HG03520 (cell line): Measurements from ENCODE around the gene PAQR6.

Experiments used
- ATAC-seq: cut with Tn5 transposase; IDR thresholded peaks from one replicate; pipeline ENCODE4 v1.9.1; 2021; ENCODE audit warnings: mild to moderate bottlenecking, moderate library complexity; ENCODE audit not compliant: unreplicated experiment

PAQR6 gene

DNA sequence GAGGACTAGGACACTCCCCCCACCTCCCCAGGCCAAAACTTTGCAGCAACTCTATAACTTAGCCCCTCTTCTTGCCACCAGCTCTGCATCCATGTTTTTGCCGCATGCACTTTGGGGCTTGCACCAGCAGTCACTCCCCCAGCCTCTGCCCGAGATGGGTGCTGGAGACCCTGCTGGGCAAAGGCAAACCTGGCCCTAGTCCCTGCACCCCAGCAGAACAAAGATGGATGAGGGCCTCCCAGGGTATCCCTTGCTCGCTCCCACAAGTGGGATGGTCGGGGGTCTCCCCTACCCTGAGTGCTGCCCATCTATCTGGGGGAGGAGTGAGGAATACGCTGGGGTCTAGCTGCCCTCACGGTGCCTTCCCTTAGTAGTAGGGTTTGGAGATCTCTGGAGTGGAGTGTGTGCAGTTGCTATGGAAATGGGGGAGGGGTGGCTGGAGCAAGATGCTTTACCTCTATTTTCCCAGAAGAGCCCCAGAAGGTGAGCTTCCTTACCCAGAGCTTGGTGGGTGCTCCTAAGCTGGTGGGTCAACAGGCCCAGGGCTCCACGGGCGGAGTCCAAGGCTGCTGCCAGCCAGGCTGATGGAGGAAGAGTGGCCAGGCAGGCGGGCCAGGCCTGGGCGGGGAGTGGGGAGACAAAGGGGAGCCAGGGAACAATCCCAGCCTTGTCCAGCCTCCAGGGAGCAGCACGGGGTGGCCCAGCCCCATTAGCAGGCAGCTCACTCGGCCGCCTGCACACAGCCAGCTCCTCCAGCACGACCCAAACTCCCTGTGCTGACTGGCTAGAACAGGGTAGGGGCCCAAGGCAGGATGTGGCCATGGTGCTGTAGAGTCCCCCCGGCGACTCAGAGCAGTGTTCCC is at the start of gene PAQR6:
TSS of gene PAQR6 (minus strand) at position 597 of the 863 bp plus-strand sequence. CDS start 1,325 bp downstream, outside the sequence.
- ATAC-seq = no peak

DNA sequence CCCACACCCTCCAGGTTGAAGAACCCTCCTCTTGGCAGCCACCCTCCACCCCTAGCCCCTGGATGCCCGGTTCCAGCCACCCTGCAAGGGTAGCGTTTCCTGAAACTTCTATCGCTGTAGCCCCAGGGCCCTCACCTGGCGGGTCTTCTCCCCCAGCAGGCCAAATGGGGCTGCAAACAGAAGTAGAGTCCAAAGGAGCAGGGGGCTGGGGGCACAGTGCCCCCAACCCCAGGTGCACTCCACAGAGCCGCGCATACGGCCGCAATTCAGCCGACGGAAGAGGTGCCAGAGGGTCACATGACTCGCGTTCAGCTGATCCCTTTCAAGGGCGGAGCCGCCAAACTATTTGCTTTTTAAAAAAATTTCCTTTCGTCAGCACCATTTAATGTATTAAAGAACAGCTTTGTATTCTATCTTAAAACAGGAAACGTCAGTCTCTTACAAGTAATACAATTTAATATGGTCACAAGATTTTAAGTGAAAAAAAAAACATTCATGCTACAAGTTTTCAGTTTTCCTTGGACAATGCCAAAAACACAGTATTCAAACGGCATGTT is 47.6 kb upstream of the PAQR6 start, which contains the start of gene GLMP:
TSS of gene GLMP (minus strand) at position 289 of the 557 bp plus-strand sequence. CDS start at position 255, 34 bp downstream.
- ATAC-seq = no peak

- ATAC-seq = no peak
These were observed 46.0 kb upstream of the PAQR6 start for GRCh38 chr1:156293895-156294294.

GRCh38 chr1:156293098-156293434 is 45.2 kb upstream of the PAQR6 start:
- ATAC-seq = no peak

DNA sequence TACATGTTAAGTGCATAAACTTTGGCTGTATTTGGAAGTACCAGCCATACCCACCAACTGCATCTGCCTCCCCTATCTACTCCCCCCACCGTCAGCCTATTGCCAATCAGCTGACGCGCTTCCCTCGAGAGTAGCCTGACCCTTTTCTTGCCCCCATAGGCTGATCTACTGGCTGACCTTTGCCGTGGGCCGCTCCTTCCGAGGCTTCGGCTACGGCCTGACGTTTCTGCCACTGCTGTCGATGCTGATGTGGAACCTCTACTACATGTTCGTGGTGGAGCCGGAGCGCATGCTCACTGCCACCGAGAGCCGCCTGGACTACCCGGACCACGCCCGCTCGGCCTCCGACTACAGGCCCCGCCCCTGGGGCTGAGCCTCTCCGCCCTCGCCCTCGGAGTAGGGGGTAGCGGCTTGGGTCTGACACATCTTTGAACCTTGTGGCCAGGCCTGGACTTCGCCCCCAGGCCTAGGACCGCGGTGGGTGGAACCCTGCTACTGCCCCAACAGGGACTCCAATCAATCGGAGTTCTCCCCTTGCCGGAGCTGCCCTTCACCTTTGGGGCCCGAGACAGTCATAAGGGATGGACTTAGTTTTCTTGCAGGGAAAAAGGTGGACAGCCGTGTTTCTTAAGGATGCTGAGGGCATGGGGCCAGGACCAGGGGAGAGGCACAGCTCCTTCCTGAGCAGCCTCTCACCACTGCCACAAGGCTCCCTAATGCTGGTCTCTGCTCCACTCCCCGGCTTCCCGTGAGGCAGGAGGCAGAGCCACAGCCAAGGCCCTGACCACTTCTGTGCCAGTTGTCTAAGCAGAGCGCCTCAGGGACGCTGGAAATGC is 43.6 kb upstream of the PAQR6 start:
- no peak for ATAC-seq

DNA sequence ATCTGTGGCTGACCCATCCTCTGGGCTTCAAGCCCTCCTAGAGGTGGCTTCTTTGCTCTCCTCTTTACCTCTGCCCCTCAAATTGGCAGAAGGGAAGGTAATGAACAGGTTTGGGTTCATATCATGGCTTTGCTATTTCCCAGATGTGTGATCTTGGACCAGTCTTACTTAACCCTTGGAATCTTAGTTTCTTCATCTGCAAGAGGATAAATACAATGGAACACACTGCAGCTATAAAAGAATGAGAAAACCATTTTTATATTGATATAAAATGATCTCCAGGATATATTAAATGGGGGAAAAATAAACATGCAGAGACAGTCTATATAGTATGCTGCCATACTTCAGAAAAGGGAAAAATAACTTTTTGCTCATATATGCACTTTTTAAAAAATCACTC is 42.0 kb upstream of the PAQR6 start:
- ATAC-seq = no peak

DNA sequence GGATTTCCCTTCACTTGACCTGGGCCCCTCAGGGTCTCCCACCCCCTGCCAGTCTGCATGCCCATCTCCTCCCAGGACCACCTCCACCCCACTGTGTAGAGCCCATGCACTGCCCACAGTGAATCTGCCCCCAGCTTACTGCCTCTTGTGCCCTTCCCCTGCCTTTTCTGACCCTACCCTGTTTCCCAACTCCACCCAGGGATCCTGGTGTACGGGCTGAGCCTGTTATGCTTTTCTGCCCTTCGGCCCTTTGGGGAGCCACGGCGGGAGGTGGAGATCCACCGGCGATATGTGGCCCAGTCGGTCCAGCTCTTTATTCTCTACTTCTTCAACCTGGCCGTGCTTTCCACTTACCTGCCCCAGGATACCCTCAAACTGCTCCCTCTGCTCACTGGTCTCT is 38.2 kb upstream of the PAQR6 start:
- ATAC-seq = no peak

DNA sequence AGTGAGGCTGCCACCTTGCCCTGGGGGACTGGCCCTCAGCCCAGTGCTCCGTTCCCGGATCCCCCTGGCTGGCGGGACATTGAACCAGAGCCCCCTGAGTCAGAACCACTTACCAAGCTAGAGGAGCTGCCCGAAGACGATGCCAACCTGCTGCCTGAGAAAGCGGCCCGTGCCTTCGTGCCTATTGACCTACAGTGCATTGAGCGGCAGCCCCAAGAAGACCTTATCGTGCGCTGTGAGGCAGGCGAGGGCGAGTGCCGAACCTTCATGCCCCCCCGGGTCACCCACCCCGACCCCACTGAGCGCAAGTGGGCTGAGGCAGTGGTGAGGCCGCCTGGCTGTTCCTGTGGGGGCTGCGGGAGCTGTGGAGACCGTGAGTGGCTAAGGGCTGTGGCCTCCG is 37.6 kb upstream of the PAQR6 start:
- ATAC-seq = no peak

- ATAC-seq = no peak
These were observed 36.9 kb upstream of the PAQR6 start for GRCh38 chr1:156284757-156285156.

DNA sequence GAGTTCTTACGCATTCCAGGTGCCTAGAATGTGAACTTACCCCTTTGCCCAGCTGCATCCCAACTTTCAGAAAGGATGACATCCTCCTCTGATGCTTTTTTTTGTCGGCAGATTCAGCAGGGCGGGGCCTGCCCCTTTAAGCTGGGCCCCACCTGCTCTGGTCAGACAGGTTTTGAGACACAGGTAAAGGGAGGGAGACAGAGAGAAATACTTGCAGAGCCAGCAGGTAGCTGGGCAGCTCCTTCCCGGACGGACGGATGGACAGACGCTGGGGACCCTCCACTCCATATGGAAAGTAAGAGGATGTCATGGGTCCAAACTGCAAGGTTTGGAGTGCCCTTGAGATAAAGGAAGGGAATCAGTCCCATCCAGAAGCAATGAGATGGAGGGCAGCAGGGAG is 36.3 kb upstream of the PAQR6 start, which contains the start of gene TMEM79:
TSS of gene TMEM79 (plus strand) at position 214 of the 400 bp plus-strand sequence. CDS start 902 bp downstream, outside the sequence.
- ATAC-seq = no peak

DNA sequence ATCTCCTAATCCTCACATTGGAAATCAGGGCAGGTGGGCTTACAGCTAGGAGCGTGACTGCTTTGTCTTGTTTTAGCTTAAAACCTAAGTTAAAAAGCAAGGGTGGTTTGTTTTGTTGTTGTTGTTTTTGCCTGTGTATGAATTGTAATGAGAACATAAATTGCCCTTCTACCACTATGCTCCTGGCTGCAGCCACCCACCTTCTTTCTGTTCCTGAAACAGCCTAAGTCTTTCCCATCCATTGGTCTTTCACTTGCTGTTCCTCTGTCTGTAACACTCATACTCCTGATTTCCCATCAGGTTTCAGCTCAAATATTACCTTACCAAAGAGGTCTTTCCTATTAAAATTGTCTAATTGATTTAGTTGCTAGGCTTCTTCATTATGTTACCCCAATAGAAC is 35.7 kb upstream of the PAQR6 start:
- ATAC-seq = no peak

DNA sequence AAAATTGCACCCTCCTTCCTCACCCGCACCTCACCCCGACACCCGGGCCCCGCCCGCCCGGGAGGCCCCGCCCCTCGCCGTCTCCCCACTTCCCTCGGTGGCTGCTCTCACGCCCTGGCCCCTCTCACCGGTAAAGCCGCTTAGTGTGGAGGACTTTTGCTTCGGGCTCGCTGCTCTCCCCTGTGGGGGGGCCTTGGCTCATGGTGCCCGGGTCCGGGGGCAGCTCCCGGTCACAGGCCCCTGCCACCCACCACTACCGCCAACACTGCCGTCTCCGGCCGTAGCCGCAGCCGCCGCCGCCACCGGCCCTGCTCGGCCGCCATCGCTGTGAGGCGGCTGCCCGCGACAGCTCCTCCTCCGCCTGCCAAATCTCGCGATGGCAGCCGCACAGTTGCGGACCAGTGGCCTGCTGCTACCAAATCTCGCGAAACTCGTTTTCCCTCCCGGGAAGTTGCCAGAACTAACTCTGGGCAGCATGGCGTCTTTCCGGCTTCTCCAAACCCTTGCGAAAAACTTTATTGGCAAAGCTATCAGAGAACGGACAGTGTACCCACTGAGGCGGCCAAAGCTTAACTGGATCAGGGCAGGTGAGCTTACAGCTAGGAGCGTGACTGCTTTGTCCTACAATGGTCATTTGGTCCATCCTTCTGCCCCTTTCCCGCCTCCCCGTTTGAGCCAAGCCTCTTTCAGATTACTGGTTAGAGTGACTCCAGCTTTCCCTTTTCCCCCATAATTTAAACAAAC is 34.8 kb upstream of the PAQR6 start, which contains the start of gene SMG5:
TSS of gene SMG5 (minus strand) at position 347 of the 744 bp plus-strand sequence. CDS start at position 202, 145 bp downstream.
- ATAC-seq = peak; percentile 63

DNA sequence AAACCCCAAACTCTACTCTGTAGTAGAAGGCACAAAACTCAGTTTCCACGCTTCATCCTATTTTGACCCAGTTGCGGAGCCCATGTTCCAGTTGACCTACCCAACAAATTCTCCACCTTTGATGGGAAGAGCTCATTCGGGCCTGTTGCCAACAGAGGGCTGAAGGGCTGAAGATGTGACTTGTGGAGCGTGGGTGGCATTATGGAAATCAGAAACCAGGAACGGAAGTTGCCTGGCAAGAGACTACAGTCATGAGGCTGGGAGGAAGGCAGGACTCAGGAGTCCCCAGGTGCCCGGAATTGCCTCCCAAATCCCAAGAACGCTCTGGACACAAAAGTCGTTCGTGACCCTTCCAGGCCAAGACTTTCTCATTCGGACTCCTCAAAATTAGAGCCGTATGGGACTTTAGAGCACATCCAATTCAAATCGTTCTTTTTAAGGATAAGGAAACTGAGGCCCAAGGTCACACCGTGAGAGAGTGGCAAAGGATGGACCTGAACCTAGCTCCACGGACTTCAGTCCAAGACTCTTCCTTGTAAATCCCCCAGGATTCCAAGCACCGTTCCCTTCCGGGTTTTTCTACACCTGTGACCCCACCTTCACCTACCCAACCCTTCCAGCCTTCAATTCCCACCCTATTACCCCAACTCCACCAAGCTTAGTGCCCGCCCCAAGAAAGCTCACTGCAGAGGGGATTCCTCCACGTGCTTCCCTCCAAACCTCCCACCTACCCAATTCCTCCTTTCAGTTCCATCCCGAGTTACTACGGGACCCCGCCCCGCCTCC is 34.0 kb upstream of the PAQR6 start:
- ATAC-seq = no peak

DNA sequence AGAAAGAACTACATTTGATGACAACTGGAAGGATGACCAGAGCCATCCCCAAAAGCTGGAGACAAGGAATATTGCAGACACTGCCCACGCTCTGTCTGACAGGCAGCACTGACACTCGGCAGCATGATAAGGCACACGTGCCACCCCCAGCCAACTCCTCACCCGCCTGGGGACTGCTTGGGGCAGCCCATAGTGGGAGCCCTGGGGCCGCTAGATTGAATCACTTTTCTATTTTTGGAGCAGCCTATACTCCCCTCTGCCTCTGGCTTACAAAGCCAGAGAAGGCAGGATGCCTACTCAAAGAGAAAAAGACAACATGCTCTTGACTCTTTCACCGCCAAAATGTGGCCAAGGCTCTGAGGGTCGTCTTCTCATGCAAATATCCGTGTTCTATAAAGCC is 33.4 kb upstream of the PAQR6 start:
- no peak for ATAC-seq

GRCh38 chr1:156279837-156280236 is 32.0 kb upstream of the PAQR6 start:
- no peak for ATAC-seq

DNA sequence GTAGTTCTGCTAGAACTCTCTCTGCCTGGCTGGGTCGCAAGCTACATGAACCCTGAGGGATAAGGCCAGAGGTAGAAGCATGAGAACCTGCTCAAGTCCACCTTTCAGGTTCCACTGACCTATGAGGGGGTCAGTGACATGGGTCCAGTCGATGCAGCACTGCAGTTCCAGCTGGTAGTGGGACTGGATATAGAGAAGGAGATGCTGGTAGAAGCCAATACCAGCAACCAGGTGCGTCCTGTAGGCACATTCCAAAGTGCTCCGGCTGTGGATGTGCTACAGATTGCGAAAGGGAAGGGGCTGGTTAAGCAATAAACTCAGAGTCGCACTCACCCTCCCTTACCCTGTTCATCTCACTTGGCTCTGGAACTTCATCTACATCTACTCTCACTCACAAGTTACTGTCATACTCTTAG is 29.1 kb upstream of the PAQR6 start:
- ATAC-seq = no peak

- ATAC-seq = no peak
These were observed 28.7 kb upstream of the PAQR6 start for GRCh38 chr1:156276532-156276931.

GRCh38 chr1:156270314-156270713 is 22.5 kb upstream of the PAQR6 start:
- ATAC-seq = no peak

- no peak for ATAC-seq
These were observed 20.5 kb upstream of the PAQR6 start for GRCh38 chr1:156268336-156268735.

GRCh38 chr1:156266051-156266450 is 18.2 kb upstream of the PAQR6 start:
- no peak for ATAC-seq
